Left renal cortex interstitium (tissue), 4 donors: Measurements from ENCODE around the gene SMURF2. TPM values are rescaled to one million over a fixed set of nuclear protein-coding genes. Genes with fewer than 3 reads are reported as not detected.

Source experiments
- DNase-seq, 4 donors: peaks; one replicate each; pipeline ENCODE4 v3.0.0-alpha.2; 2013; ENCODE audit warnings: low read depth in 4 of 4, low spot score in 2 of 4, missing footprints in 1 of 4
- polyA plus RNA-seq, 4 donors: library from polyadenylated mRNA; unstranded; fragments of 120-200 nt; gene quantifications; one replicate each; pipeline ENCODE4 v1.2.1, GENCODE V29; 2013; ENCODE audit not compliant: insufficient read length in 4 of 4

Gene SMURF2
- polyA plus RNA-seq, 4 donors = 32.2 to 36.7 (median 35.1) TPM

- DNase-seq = peak; percentile 77 to 90 (median 86)
These were observed 156.5 kb downstream of the SMURF2 start for GRCh38 chr17:64505340-64506200.

- peak in 1 of 4 donors; percentile 28 for DNase-seq
These were observed 157.3 kb downstream of the SMURF2 start for GRCh38 chr17:64504769-64505339.

GRCh38 chr17:64503821-64504768 is 158.0 kb downstream of the SMURF2 start:
- no peak for DNase-seq

- DNase-seq = no peak
These were observed 158.8 kb downstream of the SMURF2 start for GRCh38 chr17:64503341-64503740.

GRCh38 chr17:64502809-64503208 is 159.3 kb downstream of the SMURF2 start:
- no peak for DNase-seq

- DNase-seq = no peak
These were observed 160.1 kb downstream of the SMURF2 start for GRCh38 chr17:64502021-64502420.

GRCh38 chr17:64500862-64501765 is 161.0 kb downstream of the SMURF2 start:
- no peak for DNase-seq

- no peak for DNase-seq
These were observed 161.6 kb downstream of the SMURF2 start for GRCh38 chr17:64500487-64500859.

- no peak for DNase-seq
These were observed 162.2 kb downstream of the SMURF2 start for GRCh38 chr17:64499805-64500486.

GRCh38 chr17:64498308-64499203 is 163.6 kb downstream of the SMURF2 start:
- no peak for DNase-seq

- no peak for DNase-seq
These were observed 164.5 kb downstream of the SMURF2 start for GRCh38 chr17:64497565-64498035.

GRCh38 chr17:64496786-64497564 is 165.1 kb downstream of the SMURF2 start, which contains the start of gene POLG2:
Gene POLG2, minus strand, starts transcription at chr17:64497054. Its CDS starts 86 bp downstream, at chr17:64496968.
- peak; percentile 74 to 87 (median 79) for DNase-seq

GRCh38 chr17:64496348-64496785 is 165.7 kb downstream of the SMURF2 start:
- no peak for DNase-seq
